SJCRH30 (cell line): ENCODE results near the gene NBEA. TPM values are rescaled to one million over a fixed set of nuclear protein-coding genes. Genes with fewer than 3 reads are reported as not detected.
"Not testable (repeated sequence)": the region's sequence is repeated elsewhere in the genome, so short reads cannot be mapped to it uniquely, and the experiment has no call there.

ENCODE experiments used
- DNase-seq, 2 experiments: peaks; one replicate each; pipeline ENCODE4 v3.0.0-alpha.2; 2015 to 2020
- H3K27ac ChIP-seq: fragments of 250-450 bp; sonication (Bioruptor Pico); 2 replicates; pipeline ENCODE4 v1.5.1; 2020; ENCODE audit warnings: mild to moderate bottlenecking, moderate library complexity
- H3K27me3 ChIP-seq: fragments of 250-450 bp; sonication (Bioruptor Pico); 2 replicates; pipeline ENCODE4 v1.5.1; 2020; ENCODE audit warnings: mild to moderate bottlenecking, moderate library complexity
- H3K36me3 ChIP-seq: fragments of 250-450 bp; sonication (Bioruptor Pico); 2 replicates; pipeline ENCODE4 v1.5.1; 2020; ENCODE audit warnings: mild to moderate bottlenecking, moderate library complexity
- H3K4me1 ChIP-seq: fragments of 250-450 bp; sonication (Bioruptor Pico); 2 replicates; pipeline ENCODE4 v1.5.1; 2020; ENCODE audit warnings: mild to moderate bottlenecking, moderate library complexity
- H3K4me3 ChIP-seq: fragments of 250-450 bp; sonication (Bioruptor Pico); 2 replicates; pipeline ENCODE4 v1.5.1; 2020; ENCODE audit warnings: mild to moderate bottlenecking, moderate library complexity
- H3K9me3 ChIP-seq: fragments of 250-450 bp; sonication (Bioruptor Pico); replicated peaks from 2 replicates; pipeline ENCODE4 v1.5.1; 2020; ENCODE audit warnings: mild to moderate bottlenecking, moderate library complexity
- total RNA-seq: library from RNA; depleted of rRNA; stranded (reverse); fragments of >200 nt; shearing (Covaris generic); gene quantifications from 2 replicates; pipeline ENCODE4 v1.2.3, GENCODE V29; 2014

The NBEA gene
- total RNA-seq, 1 experiment from 2014 or later: 5.3 TPM

GRCh38 chr13:34939771-34940170 is 2.3 kb upstream of the NBEA start:
- Histone ChIP-seq H3K27ac (no peak overlapping the region), H3K27me3 (no peaks in the 10 kb centered on the region)
- no peak for DNase-seq

GRCh38 chr13:34941436-34941834 is 635 bp upstream of the NBEA start:
- Histone ChIP-seq H3K4me3 (peak overlapping the region; percentile 100), H3K4me1 (no peaks in the 10 kb centered on the region), H3K27me3 (no peaks in the 10 kb centered on the region), H3K9me3 (no peaks in the 10 kb centered on the region), H3K36me3 (no peaks in the 10 kb centered on the region), H3K27ac (no peak overlapping the region)
- DNase-seq: no peak

More at GRCh38 chr13:34939771-34940170, 2.3 kb upstream of the NBEA start:
- H3K4me3 ChIP-seq: no peak overlapping the region
- no peaks in the 10 kb centered on the region for H3K4me1 ChIP-seq
- H3K36me3 ChIP-seq: no peaks in the 10 kb centered on the region
- no peaks in the 10 kb centered on the region for H3K9me3 ChIP-seq

- Histone ChIP-seq H3K4me1 (no peaks in the 10 kb centered on the region), H3K27ac (no peak overlapping the region), H3K36me3 (no peaks in the 10 kb centered on the region), H3K4me3 (peak overlapping the region; percentile 100), H3K27me3 (no peaks in the 10 kb centered on the region), H3K9me3 (no peaks in the 10 kb centered on the region)
- DNase-seq: peak; percentile 37 to 46
Measured at GRCh38 chr13:34942732-34943435, 814 bp downstream of the NBEA start.

GRCh38 chr13:34943436-34944273 is 1.6 kb downstream of the NBEA start:
- H3K27ac ChIP-seq: no peak overlapping the region
- H3K36me3 ChIP-seq: no peaks in the 10 kb centered on the region
- peak; percentile 5 to 49 for DNase-seq
- no peaks in the 10 kb centered on the region for H3K9me3 ChIP-seq
- H3K4me3 ChIP-seq: peak overlapping the region; percentile 100
- H3K4me1 ChIP-seq: no peaks in the 10 kb centered on the region
- H3K27me3 ChIP-seq: no peaks in the 10 kb centered on the region

GRCh38 chr13:34944274-34944634 is 2.2 kb downstream of the NBEA start:
- Histone ChIP-seq H3K4me3 (no peak overlapping the region), H3K27me3 (no peaks in the 10 kb centered on the region), H3K27ac (no peak overlapping the region), H3K4me1 (no peaks in the 10 kb centered on the region), H3K36me3 (no peaks in the 10 kb centered on the region), H3K9me3 (no peaks in the 10 kb centered on the region)
- DNase-seq: no peak

GRCh38 chr13:34944751-34945150 is 2.7 kb downstream of the NBEA start:
- Histone ChIP-seq H3K36me3 (no peaks in the 10 kb centered on the region), H3K27ac (no peak overlapping the region), H3K4me3 (no peak overlapping the region), H3K4me1 (no peaks in the 10 kb centered on the region), H3K27me3 (no peaks in the 10 kb centered on the region), H3K9me3 (no peaks in the 10 kb centered on the region)
- DNase-seq: no peak

- no peak for DNase-seq
- H3K27ac ChIP-seq: no peak overlapping the region
- H3K36me3 ChIP-seq: no peaks in the 10 kb centered on the region
- no peaks in the 10 kb centered on the region for H3K4me1 ChIP-seq
- no peaks in the 10 kb centered on the region; the same call in 1 of the 2 replicates for H3K9me3 ChIP-seq
- H3K4me3 ChIP-seq: no peak overlapping the region
- H3K27me3 ChIP-seq: no peaks in the 10 kb centered on the region
Measured at GRCh38 chr13:34951528-34951927, 9.5 kb downstream of the NBEA start.

- Histone ChIP-seq H3K27ac (no peak overlapping the region), H3K4me3 (no peak overlapping the region), H3K4me1 (no peaks in the 10 kb centered on the region), H3K27me3 (no peaks in the 10 kb centered on the region), H3K9me3 (no peaks in the 10 kb centered on the region), H3K36me3 (no peaks in the 10 kb centered on the region)
- no peak for DNase-seq
Measured at GRCh38 chr13:34959489-34959888, 17.4 kb downstream of the NBEA start.

- H3K4me3 ChIP-seq: no peak overlapping the region
- no peaks in the 10 kb centered on the region for H3K36me3 ChIP-seq
- H3K27ac ChIP-seq: no peak overlapping the region
- no peaks in the 10 kb centered on the region for H3K27me3 ChIP-seq
- no peaks in the 10 kb centered on the region for H3K9me3 ChIP-seq
- H3K4me1 ChIP-seq: no peaks in the 10 kb centered on the region
- no peak for DNase-seq
Measured at GRCh38 chr13:34964558-34964957, 22.5 kb downstream of the NBEA start.

GRCh38 chr13:34967851-34968562 is 25.9 kb downstream of the NBEA start:
- Histone ChIP-seq H3K9me3 (no peaks in the 10 kb centered on the region), H3K4me1 (no peaks in the 10 kb centered on the region), H3K36me3 (no peaks in the 10 kb centered on the region), H3K27me3 (no peaks in the 10 kb centered on the region), H3K27ac (no peak overlapping the region), H3K4me3 (no peak overlapping the region)
- no peak for DNase-seq

GRCh38 chr13:34969539-34969938 is 27.5 kb downstream of the NBEA start:
- not testable (repeated sequence) for H3K4me1 ChIP-seq, H3K9me3 ChIP-seq, H3K36me3 ChIP-seq, H3K4me3 ChIP-seq, H3K27me3 ChIP-seq, H3K27ac ChIP-seq, DNase-seq

GRCh38 chr13:34970961-34971360 is 28.9 kb downstream of the NBEA start:
- H3K27ac ChIP-seq: no peak overlapping the region
- no peaks in the 10 kb centered on the region for H3K4me1 ChIP-seq
- H3K27me3 ChIP-seq: no peaks in the 10 kb centered on the region
- H3K36me3 ChIP-seq: no peaks in the 10 kb centered on the region
- H3K9me3 ChIP-seq: 0 out of 2 replicates have a peak, but pooled peaks cover 3% of the 10 kb centered on the region
- no peak for DNase-seq
- H3K4me3 ChIP-seq: no peak overlapping the region

- no peak for DNase-seq
- 0 out of 2 replicates have a peak, but pooled peaks cover 3% of the 10 kb centered on the region for H3K9me3 ChIP-seq
- no peaks in the 10 kb centered on the region for H3K4me1 ChIP-seq
- no peaks in the 10 kb centered on the region for H3K36me3 ChIP-seq
- no peaks in the 10 kb centered on the region for H3K27me3 ChIP-seq
- no peak overlapping the region for H3K27ac ChIP-seq
- no peak overlapping the region for H3K4me3 ChIP-seq
Measured at GRCh38 chr13:34971473-34971872, 29.4 kb downstream of the NBEA start.

GRCh38 chr13:34985199-34985598 is 43.1 kb downstream of the NBEA start:
- H3K4me3 ChIP-seq, H3K27ac ChIP-seq, H3K9me3 ChIP-seq, DNase-seq, H3K4me1 ChIP-seq, H3K36me3 ChIP-seq, H3K27me3 ChIP-seq: not testable (repeated sequence)

- no peak for DNase-seq
- H3K4me1 ChIP-seq: no peaks in the 10 kb centered on the region
Measured at GRCh38 chr13:34988330-34988791, 46.3 kb downstream of the NBEA start.

More at GRCh38 chr13:34988330-34988791, 46.3 kb downstream of the NBEA start:
- Histone ChIP-seq H3K27ac (no peak overlapping the region), H3K36me3 (no peaks in the 10 kb centered on the region), H3K27me3 (no peaks in the 10 kb centered on the region), H3K9me3 (0 out of 2 replicates have a peak, but pooled peaks cover 3% of the 10 kb centered on the region), H3K4me3 (no peak overlapping the region)
